HG02981 (cell line): Measurements from ENCODE around the gene ZBTB5.

Experiments used
- ATAC-seq: cut with Tn5 transposase; IDR thresholded peaks from one replicate; pipeline ENCODE4 v1.9.1; 2021; ENCODE audit warnings: mild to moderate bottlenecking, moderate library complexity; ENCODE audit not compliant: unreplicated experiment

Gene ZBTB5

DNA sequence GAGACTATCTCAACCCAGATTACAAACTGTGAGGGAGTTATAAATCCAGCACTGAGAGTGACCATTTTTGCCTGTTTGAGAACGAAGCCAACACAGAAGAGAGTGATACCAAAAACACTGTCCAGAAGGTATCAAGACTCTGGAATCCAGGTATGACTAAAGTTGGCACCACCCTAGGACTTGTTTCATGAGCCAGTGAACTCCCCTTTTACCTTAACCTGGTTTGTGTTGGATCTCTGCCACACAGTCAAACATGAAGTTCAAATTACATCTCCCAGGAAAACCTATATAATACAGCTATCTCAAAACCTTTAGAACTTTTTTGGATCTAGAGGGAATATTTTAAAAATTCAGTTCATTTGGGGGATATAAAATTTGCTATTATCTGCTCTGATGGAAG lies 11.4 kb downstream of the ZBTB5 start:
- ATAC-seq = no peak

- ATAC-seq = no peak
These were observed 12.6 kb downstream of the ZBTB5 start for GRCh38 chr9:37452611-37453010.

DNA sequence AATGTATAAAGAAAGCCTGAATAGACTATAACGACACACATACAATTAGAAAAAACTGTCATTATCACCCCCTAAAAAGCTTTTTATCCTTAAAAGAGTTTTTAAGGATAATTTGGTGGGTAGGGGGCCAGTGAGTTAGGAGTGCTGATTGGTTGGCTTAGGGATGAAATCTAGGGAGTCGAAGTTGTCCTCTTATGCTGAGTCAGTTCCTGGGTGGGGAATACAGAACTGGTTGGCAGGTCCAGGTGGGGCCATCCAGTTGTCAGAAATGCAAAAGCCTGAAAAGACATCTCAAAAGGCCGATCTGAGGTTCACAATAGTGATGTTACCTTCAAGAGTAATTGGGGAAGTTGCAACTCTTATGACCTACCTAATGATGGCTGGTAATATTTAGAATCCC lies 13.6 kb downstream of the ZBTB5 start:
- no peak for ATAC-seq

- no peak for ATAC-seq
These were observed 15.2 kb downstream of the ZBTB5 start for GRCh38 chr9:37449862-37450632.

DNA sequence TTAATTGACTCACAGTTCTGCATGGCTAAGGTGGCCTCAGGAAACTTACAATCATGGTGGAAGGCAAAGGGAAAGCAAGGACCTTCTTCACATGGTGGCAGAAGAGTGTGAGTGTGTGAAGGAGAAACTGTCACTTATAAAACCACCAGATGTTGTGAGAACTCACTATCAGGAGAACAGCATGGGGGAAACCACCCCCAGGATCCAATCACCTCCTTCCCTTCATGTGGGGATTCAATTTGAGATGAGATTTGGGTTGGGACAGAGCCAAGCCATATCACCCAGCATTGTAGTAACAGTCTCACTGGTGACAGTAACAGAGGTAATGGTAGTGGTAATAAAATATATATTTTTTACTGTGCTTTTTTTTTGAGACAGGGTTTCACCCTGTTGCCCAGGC lies 18.1 kb downstream of the ZBTB5 start:
- no peak for ATAC-seq

DNA sequence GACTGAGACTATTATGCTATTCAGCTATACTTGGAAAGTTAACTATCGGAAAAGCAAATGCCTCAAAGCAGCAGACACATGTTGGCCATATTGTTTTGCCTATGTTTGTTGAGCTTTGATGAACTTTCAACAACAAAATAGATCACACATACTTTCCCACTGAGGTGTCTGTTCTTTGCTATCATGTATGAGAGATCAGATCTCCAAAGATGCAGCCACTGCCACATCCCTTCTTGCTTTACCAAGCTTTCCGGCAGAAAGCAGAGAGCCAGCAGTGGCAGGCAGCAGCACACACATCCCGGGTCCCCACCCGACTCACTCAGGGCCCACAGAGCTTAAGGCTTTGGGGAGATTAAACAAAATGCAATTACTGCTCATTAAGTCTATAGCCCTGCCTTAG lies 18.8 kb downstream of the ZBTB5 start:
- ATAC-seq = no peak

GRCh38 chr9:37445832-37446231 lies 19.4 kb downstream of the ZBTB5 start:
- no peak for ATAC-seq

DNA sequence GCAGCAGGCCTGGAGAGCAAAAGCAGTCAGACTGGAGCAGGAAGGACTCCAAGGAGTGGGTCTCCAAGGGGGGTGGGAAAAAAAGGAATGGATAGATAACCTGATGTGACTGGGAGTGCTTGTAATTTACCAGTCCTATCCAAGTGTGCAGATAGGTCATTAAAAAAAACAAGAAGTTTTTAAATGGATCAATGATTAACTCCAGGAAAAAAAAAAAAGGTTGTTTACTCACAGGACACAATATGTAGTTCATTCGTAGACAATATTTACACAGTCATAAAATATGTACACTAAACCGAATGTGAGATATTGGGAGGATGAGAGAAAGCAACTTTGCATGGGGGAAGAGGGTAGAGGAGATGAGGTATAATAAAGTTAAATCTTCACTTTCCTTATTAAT lies 20.4 kb downstream of the ZBTB5 start:
- no peak for ATAC-seq

- no peak for ATAC-seq
These were observed 21.7 kb downstream of the ZBTB5 start for GRCh38 chr9:37443566-37443965.

DNA sequence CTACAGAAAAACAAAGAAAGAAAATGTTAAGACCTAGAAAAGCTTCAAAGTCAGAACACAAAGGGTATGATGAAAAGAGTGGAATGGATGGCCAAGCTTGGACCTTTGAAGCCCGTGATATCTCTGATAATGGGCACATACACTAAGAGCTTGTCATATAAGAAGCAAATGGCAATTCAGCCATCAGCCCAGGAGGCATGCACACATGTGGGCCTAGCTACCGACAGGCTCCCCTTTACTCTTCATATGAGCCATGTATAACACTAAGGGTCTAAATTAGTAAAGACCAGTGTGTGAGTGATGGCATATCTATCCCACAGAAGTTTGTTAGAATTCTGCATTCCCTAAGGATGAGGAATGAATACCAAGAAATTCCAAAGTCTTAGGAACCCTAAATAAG lies 22.7 kb downstream of the ZBTB5 start:
- no peak for ATAC-seq

DNA sequence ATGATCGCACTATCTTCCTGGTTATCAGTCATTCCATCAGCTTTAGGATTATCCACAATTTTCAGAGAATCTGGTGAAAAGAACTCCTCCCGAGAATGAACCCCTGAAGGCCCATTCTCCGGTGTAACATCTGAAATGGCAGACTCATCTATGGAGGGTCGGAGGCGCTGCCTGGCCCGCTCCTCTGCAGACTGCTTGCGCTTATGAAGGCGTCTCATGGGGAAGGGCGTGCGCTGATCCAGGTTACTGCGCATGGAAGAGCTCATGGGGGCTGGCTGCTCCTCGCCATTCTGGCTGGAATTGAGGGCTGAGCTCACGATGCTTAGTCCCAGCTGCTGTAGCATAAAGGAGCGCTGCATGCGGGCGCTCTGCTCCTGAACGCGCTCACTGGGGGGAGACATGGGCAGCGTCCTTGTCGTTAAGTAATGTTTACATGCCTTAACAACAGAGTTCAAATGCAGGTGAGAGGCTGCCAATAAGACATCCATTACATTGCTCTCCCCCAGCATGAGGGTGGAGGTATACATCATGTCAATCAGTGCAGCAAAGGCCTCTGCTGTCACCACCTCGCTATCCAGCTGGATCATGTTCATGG lies 23.4 kb downstream of the ZBTB5 start:
- ATAC-seq = no peak

GRCh38 chr9:37438359-37438758 lies 26.9 kb downstream of the ZBTB5 start:
- ATAC-seq = no peak

- ATAC-seq = no peak
These were observed 27.6 kb downstream of the ZBTB5 start for GRCh38 chr9:37437621-37438020.

DNA sequence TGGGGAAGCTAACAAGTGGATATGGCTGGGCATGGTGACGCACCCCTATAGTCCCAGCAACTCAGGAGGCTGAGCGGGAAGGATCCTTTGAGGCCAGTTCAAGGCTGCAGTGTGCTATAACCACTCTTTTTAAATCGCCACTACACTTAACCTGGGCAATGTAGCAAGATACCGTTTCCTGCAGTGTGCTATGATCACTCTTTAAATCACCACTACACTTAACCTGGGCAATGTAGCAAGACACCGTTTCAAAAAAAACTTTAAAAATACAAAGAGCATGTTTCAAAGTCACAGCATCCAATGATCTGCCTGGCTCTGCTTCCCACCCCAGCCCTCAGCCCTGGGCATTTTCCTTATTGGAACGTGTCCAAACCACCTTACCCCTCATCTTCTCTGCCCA lies 28.2 kb downstream of the ZBTB5 start:
- ATAC-seq = no peak

- ATAC-seq = no peak
These were observed 28.7 kb downstream of the ZBTB5 start for GRCh38 chr9:37436540-37436939.

DNA sequence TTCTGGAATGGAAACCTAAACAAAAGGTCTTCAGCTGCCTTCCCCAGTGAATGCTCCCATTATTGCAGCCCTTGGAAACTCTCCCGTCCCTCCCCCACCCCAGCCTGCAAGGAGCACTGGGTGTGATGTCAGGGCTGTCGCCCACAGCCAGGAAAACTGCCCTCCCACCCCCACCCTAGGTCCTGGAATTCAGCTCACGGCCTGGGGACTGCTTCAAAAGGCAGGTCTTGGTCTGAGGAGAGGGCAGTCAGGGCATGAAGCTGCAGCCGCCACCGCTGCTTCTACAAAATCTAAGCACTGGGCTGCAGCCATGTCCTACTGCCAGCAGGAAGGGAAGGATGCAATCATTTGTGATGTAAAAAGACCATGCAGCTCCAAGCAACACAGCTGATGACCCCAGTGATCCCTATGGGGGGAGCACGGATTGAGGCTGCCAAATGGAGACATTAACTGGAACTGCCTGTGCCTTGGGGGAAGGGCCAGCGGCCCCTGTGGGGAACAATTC lies 31.3 kb downstream of the ZBTB5 start:
- ATAC-seq = no peak

- no peak for ATAC-seq
These were observed 33.2 kb downstream of the ZBTB5 start for GRCh38 chr9:37432020-37432419.

DNA sequence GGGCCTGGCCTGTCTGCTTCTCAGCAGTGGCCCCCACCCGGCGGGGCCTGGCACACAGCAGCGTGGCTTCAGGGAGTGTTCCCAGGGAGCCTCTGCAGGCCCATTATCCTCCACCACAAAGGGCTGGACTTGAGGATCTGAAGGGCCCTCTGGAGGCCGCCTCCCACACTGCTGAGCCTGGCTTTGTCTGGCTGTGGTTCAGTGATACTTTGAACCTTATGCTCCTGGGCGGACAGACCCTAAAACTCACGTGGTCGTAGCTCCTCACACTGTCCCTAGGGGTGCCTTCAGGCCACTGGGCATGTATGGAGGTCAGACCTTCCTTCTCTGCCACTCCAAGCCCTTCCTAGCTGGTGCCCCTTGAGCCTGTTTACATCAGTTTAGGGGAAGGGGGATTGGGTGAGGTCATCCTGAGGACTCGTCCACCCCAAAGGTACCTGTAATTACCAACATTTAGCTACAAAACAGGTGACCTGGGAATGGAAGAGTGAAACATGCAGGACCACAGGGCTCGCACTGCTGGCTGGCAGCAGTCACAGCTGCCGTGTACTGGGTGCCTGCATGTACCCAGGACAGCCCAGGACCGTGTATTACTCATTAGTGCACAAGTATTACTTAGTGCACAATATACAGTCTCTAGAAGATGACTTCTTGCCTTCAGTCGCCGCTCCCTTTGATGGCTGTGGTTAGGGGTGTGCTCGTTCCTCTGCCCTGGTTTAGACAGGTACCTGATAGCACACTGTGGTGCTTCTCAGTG lies 34.2 kb downstream of the ZBTB5 start:
- ATAC-seq = no peak

DNA sequence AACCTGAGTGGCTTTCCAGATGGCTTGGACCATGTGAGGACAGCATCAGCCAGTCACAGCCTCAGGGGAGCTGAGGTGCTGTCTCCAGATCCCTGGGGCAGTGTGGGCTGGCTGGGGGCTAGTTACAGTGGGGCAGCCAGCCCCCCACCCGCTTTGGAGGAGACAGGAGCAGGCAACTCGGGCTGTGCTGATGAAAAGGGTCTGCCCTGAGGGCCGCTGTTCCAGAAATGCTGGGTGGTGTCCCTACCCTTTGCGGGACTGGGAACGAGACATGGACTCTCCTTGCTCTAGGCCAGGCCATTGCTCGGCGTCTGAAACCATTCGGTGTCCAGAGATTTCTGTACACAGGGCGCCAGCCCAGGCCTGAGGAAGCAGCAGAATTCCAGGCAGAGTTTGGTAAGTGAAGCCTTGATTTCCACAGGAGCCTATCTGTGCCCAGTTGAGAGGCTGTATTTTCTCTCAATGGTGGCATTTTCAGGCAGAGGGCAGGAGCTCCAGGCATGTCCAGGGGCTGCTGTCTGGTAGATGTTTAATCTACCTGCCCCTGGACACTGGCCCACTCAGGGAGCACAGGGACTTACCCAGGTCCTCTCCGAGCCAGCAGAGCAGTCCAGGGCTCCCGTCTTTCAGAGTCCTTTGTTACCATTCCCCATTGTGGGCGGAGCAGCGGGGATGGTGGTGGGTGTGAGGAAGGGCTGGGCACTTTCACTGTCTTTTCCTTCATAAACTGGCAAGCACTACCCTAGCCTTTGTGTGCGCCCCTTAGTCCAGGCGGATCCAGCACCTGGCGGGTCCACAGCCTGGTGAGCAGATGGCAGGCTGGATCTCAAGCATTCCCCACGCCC lies 35.6 kb downstream of the ZBTB5 start:
- ATAC-seq = no peak

- ATAC-seq = no peak
These were observed 36.9 kb downstream of the ZBTB5 start for GRCh38 chr9:37428345-37428744.

- no peak for ATAC-seq
These were observed 38.4 kb downstream of the ZBTB5 start for GRCh38 chr9:37426846-37427245.
